Measurements from ENCODE around the gene ASF1A. TPM values are rescaled to one million over a fixed set of nuclear protein-coding genes. Genes with fewer than 3 reads are reported as not detected.

Gene ASF1A
- total RNA-seq, 1 experiment from 2014 or later, result 17.2 TPM

DNA sequence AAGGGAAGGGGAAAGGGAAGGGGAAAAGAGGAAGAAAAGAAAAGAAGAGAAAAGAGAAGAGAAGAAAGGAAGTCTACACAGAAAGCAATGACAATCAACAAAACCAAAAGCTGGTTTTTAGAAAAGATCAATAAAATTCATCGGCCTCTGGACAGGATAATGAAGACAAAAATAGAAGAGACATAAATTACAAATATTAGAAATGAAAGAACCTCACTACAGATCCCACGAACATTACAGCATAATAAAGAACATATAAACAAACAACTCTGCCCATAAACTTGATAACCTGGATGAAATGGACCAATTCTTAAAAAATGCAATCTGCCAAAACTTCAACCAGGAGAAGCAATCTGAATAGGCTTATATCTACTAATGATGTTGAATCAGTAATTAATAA is 20.7 kb upstream of the ASF1A start:
- CTCF ChIA-PET, result interaction anchor here (0.8 kb wide), 1 partner anchor 25 kb away, joined by 4 read pairs; no protein-coding TSS in a partner anchor
- Mint-ChIP-seq H3K9me3 (ENCODE audit: low read depth, unreplicated experiment) (no peaks in the 10 kb centered on the region), H3K27ac (ENCODE audit: unreplicated experiment) (no peak overlapping the region), H3K4me1 (ENCODE audit: low read depth, unreplicated experiment) (peaks cover 19% of the 10 kb centered on the region), H3K27me3 (ENCODE audit: unreplicated experiment) (no peaks in the 10 kb centered on the region), H3K36me3 (ENCODE audit: insufficient read depth, unreplicated experiment) (no peaks in the 10 kb centered on the region), H3K4me3 (ENCODE audit: low read depth, unreplicated experiment) (no peak overlapping the region)
- intact Hi-C loops (cut with micrococcal nuclease; ENCODE audit: unreplicated experiment), result no loop called here
- DNase-seq, result no peak
- TF ChIP-seq, protein P1, sequence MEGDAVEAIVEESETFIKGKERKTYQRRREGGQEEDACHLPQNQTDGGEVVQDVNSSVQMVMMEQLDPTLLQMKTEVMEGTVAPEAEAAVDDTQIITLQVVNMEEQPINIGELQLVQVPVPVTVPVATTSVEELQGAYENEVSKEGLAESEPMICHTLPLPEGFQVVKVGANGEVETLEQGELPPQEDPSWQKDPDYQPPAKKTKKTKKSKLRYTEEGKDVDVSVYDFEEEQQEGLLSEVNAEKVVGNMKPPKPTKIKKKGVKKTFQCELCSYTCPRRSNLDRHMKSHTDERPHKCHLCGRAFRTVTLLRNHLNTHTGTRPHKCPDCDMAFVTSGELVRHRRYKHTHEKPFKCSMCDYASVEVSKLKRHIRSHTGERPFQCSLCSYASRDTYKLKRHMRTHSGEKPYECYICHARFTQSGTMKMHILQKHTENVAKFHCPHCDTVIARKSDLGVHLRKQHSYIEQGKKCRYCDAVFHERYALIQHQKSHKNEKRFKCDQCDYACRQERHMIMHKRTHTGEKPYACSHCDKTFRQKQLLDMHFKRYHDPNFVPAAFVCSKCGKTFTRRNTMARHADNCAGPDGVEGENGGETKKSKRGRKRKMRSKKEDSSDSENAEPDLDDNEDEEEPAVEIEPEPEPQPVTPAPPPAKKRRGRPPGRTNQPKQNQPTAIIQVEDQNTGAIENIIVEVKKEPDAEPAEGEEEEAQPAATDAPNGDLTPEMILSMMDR (IDR thresholded peaks at IDR 0.05; ENCODE audit: unreplicated experiment), result no peak
- BruUV-seq (replicated peaks), result no TSS peak

DNA sequence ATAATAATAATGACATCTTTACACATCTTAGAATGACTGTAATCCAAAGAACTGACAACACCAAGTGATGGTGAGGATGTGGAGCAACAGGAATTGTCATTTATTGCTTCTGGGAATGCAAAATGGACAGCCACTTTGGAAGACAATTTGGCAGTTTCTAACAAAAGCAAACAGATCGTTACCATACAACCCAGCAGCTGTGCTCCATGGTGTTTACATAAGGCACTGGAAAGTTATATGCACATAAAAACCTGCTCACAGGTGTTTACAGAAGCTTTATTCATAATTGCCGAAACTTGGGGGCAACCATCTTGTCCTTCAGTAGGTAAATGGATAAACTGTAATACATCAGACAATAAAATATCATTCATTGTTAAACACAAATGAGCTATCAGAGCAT is 18.3 kb upstream of the ASF1A start:
- Mint-ChIP-seq H3K27ac (ENCODE audit: unreplicated experiment) (no peak overlapping the region), H3K36me3 (ENCODE audit: insufficient read depth, unreplicated experiment) (no peaks in the 10 kb centered on the region), H3K9me3 (ENCODE audit: low read depth, unreplicated experiment) (no peaks in the 10 kb centered on the region), H3K27me3 (ENCODE audit: unreplicated experiment) (no peaks in the 10 kb centered on the region), H3K4me1 (ENCODE audit: low read depth, unreplicated experiment) (peaks cover 1% of the 10 kb centered on the region), H3K4me3 (ENCODE audit: low read depth, unreplicated experiment) (no peak overlapping the region)
- BruUV-seq (replicated peaks), result no TSS peak
- DNase-seq, result no peak
- TF ChIP-seq, protein P1 (IDR thresholded peaks at IDR 0.05; ENCODE audit: unreplicated experiment), result no peak
- CTCF ChIA-PET, result no interaction called here
- intact Hi-C loops (cut with micrococcal nuclease; ENCODE audit: unreplicated experiment), result no loop called here

DNA sequence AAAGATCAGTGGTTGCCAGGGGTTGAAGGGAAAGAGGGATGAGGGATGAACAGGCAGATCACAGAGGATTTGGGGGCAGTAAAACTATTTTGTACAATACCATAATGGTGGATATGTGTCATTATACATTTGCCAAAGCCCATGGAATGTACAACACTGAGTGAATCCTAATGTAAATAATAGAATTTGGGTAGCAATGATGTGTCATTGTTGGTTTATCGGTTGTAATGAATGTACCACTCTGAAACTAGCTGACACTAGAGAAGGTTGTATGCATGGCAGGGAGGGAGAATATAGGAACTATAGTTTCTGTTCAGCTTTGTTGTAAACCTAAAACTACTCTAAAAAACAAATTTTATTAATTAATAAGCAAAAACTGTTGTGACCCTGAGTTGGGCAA is 17.8 kb upstream of the ASF1A start:
- no peaks in the 10 kb centered on the region for H3K9me3 Mint-ChIP-seq (ENCODE audit: low read depth, unreplicated experiment)
- CTCF ChIA-PET, result no interaction called here
- no peak for DNase-seq

DNA sequence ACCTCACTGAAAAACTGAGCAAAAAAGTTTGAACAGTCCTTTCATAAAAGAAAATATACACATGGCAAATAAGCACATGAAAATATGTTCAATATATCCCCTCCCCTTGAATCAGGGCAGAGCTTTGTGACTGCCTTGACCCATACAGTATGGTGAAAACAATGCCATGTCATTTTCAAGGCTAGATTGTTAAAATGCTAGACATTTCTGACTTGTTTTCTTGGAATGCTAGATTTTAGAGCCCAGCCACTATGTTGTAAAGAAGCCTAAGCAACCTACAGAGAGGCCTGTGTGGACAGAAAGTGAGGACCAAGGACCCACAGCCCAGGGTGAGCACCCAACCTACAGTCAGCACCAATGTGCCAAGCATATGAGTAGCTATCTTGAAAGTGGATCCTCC is 17.1 kb upstream of the ASF1A start:
- no TSS peak for BruUV-seq (replicated peaks)
- Mint-ChIP-seq H3K27ac (ENCODE audit: unreplicated experiment) (no peak overlapping the region), H3K4me3 (ENCODE audit: low read depth, unreplicated experiment) (no peak overlapping the region), H3K36me3 (ENCODE audit: insufficient read depth, unreplicated experiment) (no peaks in the 10 kb centered on the region), H3K9me3 (ENCODE audit: low read depth, unreplicated experiment) (no peaks in the 10 kb centered on the region), H3K4me1 (ENCODE audit: low read depth, unreplicated experiment) (peaks cover 4% of the 10 kb centered on the region), H3K27me3 (ENCODE audit: unreplicated experiment) (no peaks in the 10 kb centered on the region)
- intact Hi-C loops (cut with micrococcal nuclease; ENCODE audit: unreplicated experiment), result no loop called here
- TF ChIP-seq, protein P1 (IDR thresholded peaks at IDR 0.05; ENCODE audit: unreplicated experiment), result no peak
- no peak for DNase-seq
- CTCF ChIA-PET, result no interaction called here

More for the DNA sequence above, 17.8 kb upstream of the ASF1A start:
- no peak overlapping the region for H3K27ac Mint-ChIP-seq (ENCODE audit: unreplicated experiment)
- H3K4me1 Mint-ChIP-seq (ENCODE audit: low read depth, unreplicated experiment), result no peaks in the 10 kb centered on the region
- intact Hi-C loops (cut with micrococcal nuclease; ENCODE audit: unreplicated experiment), result no loop called here
- no peak overlapping the region for H3K4me3 Mint-ChIP-seq (ENCODE audit: low read depth, unreplicated experiment)
- no peaks in the 10 kb centered on the region for H3K36me3 Mint-ChIP-seq (ENCODE audit: insufficient read depth, unreplicated experiment)
- BruUV-seq (replicated peaks), result no TSS peak
- H3K27me3 Mint-ChIP-seq (ENCODE audit: unreplicated experiment), result no peaks in the 10 kb centered on the region
- TF ChIP-seq, protein P1 (IDR thresholded peaks at IDR 0.05; ENCODE audit: unreplicated experiment), result no peak
